Activated T-helper 1 cell treated with anti-CD3 and anti-CD28 coated beads, Interleukin-12 subunit alpha, Interleukin-12 subunit beta, Interleukin-2, Interleukin-4 antibody, amounts not matched to agents 30 ng/mL and 10 ng/mL and 1 ng/mL, durations not matched to agents 14 hours and 24 hours and 36 hours (primary cell): ENCODE data around the gene DMWD. TPM values are rescaled to one million over a fixed set of nuclear protein-coding genes. Genes with fewer than 3 reads are reported as not detected.
"Not testable (repeated sequence)": the region's sequence is repeated elsewhere in the genome, so short reads cannot be mapped to it uniquely, and the experiment has no call there.

Experiments
- DNase-seq: peaks from one replicate; pipeline ENCODE4 v3.0.0; 2021; ENCODE audit warnings: low spot score
- H3K27ac Mint-ChIP-seq: one replicate; pipeline ENCODE4 v1.8.0; 2021; ENCODE audit warnings: mild to moderate bottlenecking, mixed read lengths
- H3K27me3 Mint-ChIP-seq: one replicate; pipeline ENCODE4 v1.8.0; 2022; ENCODE audit warnings: mild to moderate bottlenecking, moderate library complexity, mixed read lengths; ENCODE audit not compliant: insufficient read depth
- H3K36me3 Mint-ChIP-seq: one replicate; pipeline ENCODE4 v1.8.0; 2021; ENCODE audit warnings: low read depth, mixed read lengths
- H3K4me1 Mint-ChIP-seq: one replicate; pipeline ENCODE4 v1.8.0; 2021; ENCODE audit warnings: low read depth, mixed read lengths
- H3K4me3 Mint-ChIP-seq: one replicate; pipeline ENCODE4 v1.8.0; 2021; ENCODE audit warnings: mild to moderate bottlenecking, moderate library complexity, mixed read lengths
- H3K9me3 Mint-ChIP-seq: one replicate; pipeline ENCODE4 v1.8.0; 2021; ENCODE audit warnings: mixed read lengths
- intact Hi-C: fragments of 100-400 bp; cut with micrococcal nuclease; formaldehyde crosslinking; loops from one replicate; pipeline ENCODE4 v1.15.1; 2024
- total RNA-seq: library from RNA; stranded (reverse); gene quantifications from 2 replicates; pipeline ENCODE4 v1.2.3, GENCODE V29; 2022

DMWD gene
- total RNA-seq, 1 donor from 2014 or later, result 50.0 TPM

DNA sequence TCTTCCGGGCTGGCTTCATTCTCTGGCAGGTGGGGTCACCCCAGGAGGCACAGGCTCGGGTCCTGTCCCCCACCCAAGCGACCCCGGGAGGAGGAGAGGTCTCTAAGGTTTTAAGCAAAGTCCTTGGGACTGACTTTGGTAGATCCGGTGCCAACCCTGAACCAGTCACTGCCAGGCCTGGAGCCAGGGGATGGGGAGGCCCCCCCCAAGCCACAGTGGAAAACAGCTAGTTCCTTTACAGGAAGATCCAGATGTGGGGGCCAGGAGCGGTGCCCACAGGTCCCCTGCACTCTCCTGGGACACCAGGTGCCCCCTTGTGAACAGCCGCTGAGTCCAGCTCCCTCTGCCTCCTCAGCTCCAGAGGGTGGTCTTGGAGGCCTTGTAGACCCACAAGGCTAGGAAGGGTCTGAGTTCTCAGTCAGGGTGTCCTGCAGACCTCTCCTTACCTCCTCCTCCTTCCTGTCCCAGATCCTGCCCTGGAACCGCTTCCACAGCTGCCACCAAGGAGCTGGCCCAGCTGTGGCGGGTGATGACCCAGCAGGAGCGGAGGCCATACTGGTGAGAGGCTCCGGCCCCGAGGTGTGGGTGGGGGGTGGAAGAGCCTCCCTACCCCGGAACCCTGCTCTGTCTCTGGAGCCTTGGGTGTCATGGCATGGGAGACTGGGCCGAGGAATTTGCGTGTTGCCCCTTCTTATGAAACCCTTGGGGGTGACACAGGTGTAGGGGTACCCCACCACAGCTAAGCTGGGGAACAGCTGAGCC, 29.6 kb downstream of the DMWD start:
- peaks cover 26% of the 10 kb centered on the region for H3K27me3 Mint-ChIP-seq
- H3K36me3 Mint-ChIP-seq, result no peaks in the 10 kb centered on the region
- no peak for DNase-seq
- no peaks in the 10 kb centered on the region for H3K4me1 Mint-ChIP-seq
- no peak overlapping the region for H3K4me3 Mint-ChIP-seq
- no peaks in the 10 kb centered on the region for H3K9me3 Mint-ChIP-seq
- intact Hi-C loops, result no loop called here
- no peak overlapping the region for H3K27ac Mint-ChIP-seq

DNA sequence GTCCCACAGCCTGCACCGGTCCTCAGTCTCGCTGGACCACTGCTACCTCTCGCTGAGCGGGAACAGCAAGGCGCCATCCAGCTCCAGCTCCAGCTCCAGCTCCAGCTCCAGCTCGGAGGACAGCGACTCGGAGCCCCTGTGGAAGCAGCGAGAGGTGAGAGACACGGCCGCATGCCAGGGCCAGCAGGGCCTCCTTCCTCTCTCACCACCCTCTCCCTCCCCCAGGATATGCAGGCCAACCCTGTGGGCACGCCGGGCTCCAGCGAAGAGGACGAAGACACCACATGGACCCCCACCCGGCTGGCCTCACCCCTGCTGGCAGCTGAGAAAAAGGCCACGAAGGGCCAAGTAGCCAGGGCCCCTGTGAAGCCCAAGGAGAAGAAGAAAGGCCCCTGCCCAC, 30.9 kb downstream of the DMWD start:
- no peak overlapping the region for H3K4me3 Mint-ChIP-seq
- no peak overlapping the region for H3K27ac Mint-ChIP-seq
- H3K36me3 Mint-ChIP-seq, result no peaks in the 10 kb centered on the region
- H3K9me3 Mint-ChIP-seq, result no peaks in the 10 kb centered on the region
- H3K4me1 Mint-ChIP-seq, result no peaks in the 10 kb centered on the region
- H3K27me3 Mint-ChIP-seq, result peaks cover 22% of the 10 kb centered on the region
- DNase-seq, result no peak
- intact Hi-C loops, result no loop called here

- H3K36me3 Mint-ChIP-seq, result no peaks in the 10 kb centered on the region
- H3K27me3 Mint-ChIP-seq, result peaks cover 7% of the 10 kb centered on the region
- no peaks in the 10 kb centered on the region for H3K9me3 Mint-ChIP-seq
- no peaks in the 10 kb centered on the region for H3K4me1 Mint-ChIP-seq
- intact Hi-C loops, result no loop called here
- no peak overlapping the region for H3K27ac Mint-ChIP-seq
- no peak for DNase-seq
- H3K4me3 Mint-ChIP-seq, result no peak overlapping the region
These were observed 33.7 kb downstream of the DMWD start for GRCh38 chr19:45758921-45759320.

- no peak for DNase-seq
- Mint-ChIP-seq H3K36me3 (no peaks in the 10 kb centered on the region), H3K4me1 (no peaks in the 10 kb centered on the region), H3K4me3 (no peak overlapping the region), H3K9me3 (no peaks in the 10 kb centered on the region), H3K27me3 (peaks cover 7% of the 10 kb centered on the region), H3K27ac (no peak overlapping the region)
- intact Hi-C loops, result no loop called here
These were observed 35.0 kb downstream of the DMWD start for GRCh38 chr19:45757695-45758094.

- Mint-ChIP-seq H3K4me1 (no peaks in the 10 kb centered on the region), H3K27ac (no peak overlapping the region), H3K27me3 (peaks cover 1% of the 10 kb centered on the region), H3K36me3 (no peaks in the 10 kb centered on the region), H3K9me3 (no peaks in the 10 kb centered on the region), H3K4me3 (no peak overlapping the region)
- no peak for DNase-seq
- intact Hi-C loops, result no loop called here
These were observed 38.3 kb downstream of the DMWD start for GRCh38 chr19:45754323-45754722.

GRCh38 chr19:45753548-45753947, 39.1 kb downstream of the DMWD start:
- no peaks in the 10 kb centered on the region for H3K36me3 Mint-ChIP-seq
- H3K4me3 Mint-ChIP-seq, result no peak overlapping the region
- H3K27me3 Mint-ChIP-seq, result no peaks in the 10 kb centered on the region
- no peak for DNase-seq
- intact Hi-C loops, result no loop called here
- H3K4me1 Mint-ChIP-seq, result no peaks in the 10 kb centered on the region
- H3K9me3 Mint-ChIP-seq, result no peaks in the 10 kb centered on the region
- no peak overlapping the region for H3K27ac Mint-ChIP-seq

- no peak for DNase-seq
- H3K27ac Mint-ChIP-seq, result no peak overlapping the region
- intact Hi-C loops, result no loop called here
- H3K27me3 Mint-ChIP-seq, result no peaks in the 10 kb centered on the region
- H3K36me3 Mint-ChIP-seq, result no peaks in the 10 kb centered on the region
- H3K4me3 Mint-ChIP-seq, result no peak overlapping the region
- H3K4me1 Mint-ChIP-seq, result no peaks in the 10 kb centered on the region
- no peaks in the 10 kb centered on the region for H3K9me3 Mint-ChIP-seq
These were observed 40.0 kb downstream of the DMWD start for GRCh38 chr19:45752639-45753038.

- intact Hi-C loops, H3K27ac Mint-ChIP-seq, H3K4me1 Mint-ChIP-seq, H3K9me3 Mint-ChIP-seq, H3K36me3 Mint-ChIP-seq, DNase-seq, H3K4me3 Mint-ChIP-seq, H3K27me3 Mint-ChIP-seq: not testable (repeated sequence)
These were observed 41.2 kb downstream of the DMWD start for GRCh38 chr19:45751483-45751882.

DNA sequence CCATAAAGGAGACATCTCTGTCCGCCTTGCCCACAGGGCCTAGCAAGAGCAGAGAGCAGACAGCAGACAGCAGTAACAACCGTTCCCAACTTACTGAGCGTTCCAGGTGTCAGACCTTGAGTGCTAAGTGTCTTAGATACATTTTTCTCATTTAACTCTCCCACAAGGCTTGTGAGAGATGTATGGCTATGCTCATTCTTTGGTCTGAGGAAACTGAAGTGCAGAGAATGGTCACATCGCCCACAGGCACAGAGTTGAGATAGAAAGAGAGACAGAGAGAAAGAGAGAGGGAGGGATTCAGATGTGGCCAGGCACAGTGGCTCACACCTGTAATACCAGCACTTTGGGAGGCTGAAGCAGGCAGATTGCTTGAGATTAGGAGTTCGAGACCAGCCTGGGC, 45.1 kb downstream of the DMWD start:
- intact Hi-C loops, result no loop called here
- no peaks in the 10 kb centered on the region for H3K9me3 Mint-ChIP-seq
- H3K27me3 Mint-ChIP-seq, result peaks cover 22% of the 10 kb centered on the region
- no peaks in the 10 kb centered on the region for H3K4me1 Mint-ChIP-seq
- DNase-seq, result no peak
- H3K36me3 Mint-ChIP-seq, result no peaks in the 10 kb centered on the region
- H3K4me3 Mint-ChIP-seq, result no peak overlapping the region
- H3K27ac Mint-ChIP-seq, result no peak overlapping the region

- no peak overlapping the region for H3K27ac Mint-ChIP-seq
These were observed 45.8 kb downstream of the DMWD start for GRCh38 chr19:45746866-45747265.

DNA sequence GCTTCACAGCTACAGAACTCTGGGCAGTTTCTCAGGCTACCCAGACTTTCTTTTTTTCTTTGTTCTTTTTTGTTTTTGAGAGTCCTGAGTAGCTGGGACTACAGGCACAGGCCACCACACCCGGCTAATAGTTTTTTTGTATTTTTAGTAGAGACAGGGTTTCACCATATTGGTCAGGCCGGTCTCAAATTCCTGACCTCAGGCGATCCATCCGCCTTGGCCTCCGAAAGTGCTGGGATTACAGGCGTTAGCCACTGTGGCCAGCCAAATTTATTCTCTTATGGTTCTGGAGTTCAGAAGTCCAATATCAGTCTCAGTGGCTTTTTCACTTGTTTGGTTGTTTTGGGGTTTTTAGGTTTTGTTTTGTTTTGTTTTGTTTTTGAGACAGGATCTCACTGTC, 47.0 kb downstream of the DMWD start:
- Mint-ChIP-seq H3K4me3 (no peak overlapping the region), H3K36me3 (no peaks in the 10 kb centered on the region), H3K27me3 (peaks cover 22% of the 10 kb centered on the region), H3K27ac (no peak overlapping the region), H3K9me3 (no peaks in the 10 kb centered on the region), H3K4me1 (no peaks in the 10 kb centered on the region)
- no peak for DNase-seq
- intact Hi-C loops, result no loop called here

More at GRCh38 chr19:45746866-45747265, 45.8 kb downstream of the DMWD start:
- DNase-seq, result no peak
- Mint-ChIP-seq H3K4me3 (no peak overlapping the region), H3K36me3 (no peaks in the 10 kb centered on the region), H3K27me3 (peaks cover 22% of the 10 kb centered on the region), H3K9me3 (no peaks in the 10 kb centered on the region), H3K4me1 (no peaks in the 10 kb centered on the region)
- intact Hi-C loops, result no loop called here

DNA sequence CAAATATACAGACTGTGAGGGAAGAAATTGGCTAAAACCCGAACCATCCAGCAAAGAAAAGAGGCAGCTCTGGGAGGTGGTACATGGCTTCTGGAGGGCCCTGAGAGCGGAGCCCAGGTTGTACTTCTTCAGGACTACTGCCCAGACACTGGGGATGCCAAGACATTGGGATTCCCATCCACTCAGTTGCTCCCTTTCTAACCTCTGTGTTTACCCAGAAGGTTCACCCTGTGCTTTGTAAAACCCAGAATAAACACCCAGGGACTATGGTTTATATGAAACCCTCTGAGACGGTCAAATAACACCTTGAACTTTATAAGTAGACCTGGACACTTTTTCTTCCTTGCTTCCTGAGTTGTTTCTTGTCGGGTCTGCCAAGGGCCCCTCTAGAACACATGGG, 49.7 kb downstream of the DMWD start:
- Mint-ChIP-seq H3K4me3 (no peak overlapping the region), H3K4me1 (no peaks in the 10 kb centered on the region)

DNA sequence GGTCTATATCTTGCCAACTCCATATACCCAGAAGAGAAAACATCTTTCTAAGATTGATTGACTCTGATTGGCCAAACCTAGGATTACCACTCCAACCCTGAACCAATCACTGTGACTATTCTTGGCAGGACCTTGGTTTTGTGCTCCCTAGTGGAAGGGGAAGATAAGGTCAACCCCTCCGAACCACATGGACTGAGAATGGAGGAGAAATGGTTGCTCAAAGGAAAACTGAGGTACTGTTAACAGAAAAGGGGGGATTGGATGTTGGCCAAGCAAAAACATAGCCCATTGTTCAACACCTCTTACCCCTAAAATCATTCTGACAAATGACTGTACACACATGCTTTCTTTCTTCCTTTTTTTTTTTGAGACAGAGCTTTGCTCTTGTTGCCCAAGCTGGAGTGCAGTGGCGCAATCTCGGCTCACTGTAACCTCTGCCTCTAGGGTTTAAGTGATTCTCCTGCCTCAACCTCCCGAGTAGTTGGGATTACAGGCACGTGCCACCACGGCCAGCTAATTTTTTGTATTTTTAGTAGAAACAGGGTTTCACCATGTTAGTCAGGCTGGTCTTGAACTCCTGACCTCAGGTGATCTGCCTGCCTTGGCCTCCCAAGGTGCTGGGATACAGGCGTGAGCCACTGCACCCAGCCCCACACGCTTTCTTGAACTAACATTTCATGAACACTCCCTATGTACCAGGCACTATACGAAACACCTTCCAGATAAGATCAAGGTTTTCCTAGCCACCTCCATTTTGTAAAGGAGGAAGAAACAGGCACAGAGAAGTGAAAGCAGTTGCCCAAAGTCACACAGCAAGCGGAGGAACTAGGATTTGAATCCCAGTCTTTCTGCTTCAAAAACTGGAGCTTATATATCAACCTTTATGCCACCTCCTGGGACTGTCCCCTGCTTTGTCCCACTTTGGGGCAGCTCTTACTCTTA, 52.9 kb downstream of the DMWD start:
- Mint-ChIP-seq H3K27me3 (peaks cover 14% of the 10 kb centered on the region), H3K4me1 (no peaks in the 10 kb centered on the region), H3K27ac (no peak overlapping the region), H3K9me3 (no peaks in the 10 kb centered on the region), H3K36me3 (no peaks in the 10 kb centered on the region), H3K4me3 (no peak overlapping the region)
- intact Hi-C loops, result no loop called here
- no peak for DNase-seq

More for the DNA sequence above, 49.7 kb downstream of the DMWD start:
- H3K9me3 Mint-ChIP-seq, result no peaks in the 10 kb centered on the region
- no peak for DNase-seq
- no peaks in the 10 kb centered on the region for H3K36me3 Mint-ChIP-seq
- intact Hi-C loops, result no loop called here
- no peak overlapping the region for H3K27ac Mint-ChIP-seq
- H3K27me3 Mint-ChIP-seq, result peaks cover 26% of the 10 kb centered on the region
